ENCODE results near the gene TSHZ2. TPM values are rescaled to one million over a fixed set of nuclear protein-coding genes. Genes with fewer than 3 reads are reported as not detected.

TSHZ2 gene
- total RNA-seq, 1 experiment from 2014 or later: 0.07 TPM

- Histone ChIP-seq H3K79me2 (ENCODE audit: insufficient read depth, low read length) (no peaks in the 10 kb centered on the region), H2BK15ac (ENCODE audit: low read depth, low read length) (no peak overlapping the region), H3K4me2 (ENCODE audit: insufficient read depth, insufficient read length, low read length) (no peak overlapping the region), H3K56ac (ENCODE audit: insufficient read length, low read depth, low read length) (no peak overlapping the region), H4K91ac (ENCODE audit: insufficient read length, low read depth, low read length) (no peak overlapping the region), H2BK20ac (ENCODE audit: low read depth, low read length, poor library complexity, severe bottlenecking) (no peak overlapping the region), H4K20me1 (ENCODE audit: control insufficient read depth, insufficient read depth, insufficient read length) (no peaks in the 10 kb centered on the region), H2BK5ac (ENCODE audit: insufficient read length, low read length) (no peak overlapping the region), H3K4me1 (ENCODE audit: insufficient read depth, low read length) (peaks cover 3% of the 10 kb centered on the region; the same call in 1 of the 2 replicates), H3K27me3 (ENCODE audit: insufficient read depth, low read length) (no peaks in the 10 kb centered on the region), H2AK5ac (ENCODE audit: insufficient read length, low read length) (no peak overlapping the region), H3K4ac (ENCODE audit: low read depth, low read length) (no peak overlapping the region), H3K18ac (ENCODE audit: insufficient read length, low read depth, low read length) (no peak overlapping the region), H2BK120ac (ENCODE audit: low read depth, low read length, poor library complexity, severe bottlenecking) (no peak overlapping the region), H4K8ac (replicated peaks; ENCODE audit: insufficient read length, low read depth, low read length) (no peak overlapping the region), H4K5ac (ENCODE audit: insufficient read length, low read depth, low read length) (no peak overlapping the region), H3K23me2 (ENCODE audit: insufficient read length, low read depth, low read length, poor library complexity, severe bottlenecking) (no peaks in the 10 kb centered on the region), H2BK12ac (ENCODE audit: insufficient read length, low read depth, low read length) (no peak overlapping the region), H3K9ac (ENCODE audit: extremely low read depth, insufficient read length, low read length) (no peak overlapping the region), H3K14ac (ENCODE audit: insufficient read depth, low read length) (no peak overlapping the region), H3K9me3 (ENCODE audit: control insufficient read depth, low read depth, low read length) (no peaks in the 10 kb centered on the region), H3K27ac (ENCODE audit: insufficient read length, low read depth, low read length) (no peak overlapping the region), H3K79me1 (ENCODE audit: insufficient read depth, low read depth, low read length, poor library complexity, severe bottlenecking) (no peaks in the 10 kb centered on the region), H3K23ac (ENCODE audit: insufficient read length, low read depth, low read length) (no peak overlapping the region), H2AFZ (ENCODE audit: low read length) (no peak overlapping the region), H3T11ph (ENCODE audit: low read length) (no peak overlapping the region)
- WGBS (ENCODE audit: extremely low coverage, insufficient read length, low lambda C conversion rate): no CpG with 5 or more reads among the region's 2 CpGs
- Mint-ChIP-seq H3K4me1 (peaks cover 6 to 9% of the 10 kb centered on the region in 2 experiments; a peak in 3 of 4 replicates), H3K9me3 (no peaks in the 10 kb centered on the region), H3K27me3 (ENCODE audit: low read depth) (no peaks in the 10 kb centered on the region; the same call in 1 of the 2 replicates), H3K27ac (no peak overlapping the region), H3K4me3 (no peak overlapping the region), H3K36me3 (ENCODE audit: insufficient read depth in 1 of 3, low read depth in 3 of 3) (no peaks in the 10 kb centered on the region)
- TF ChIP-seq, protein P1, sequence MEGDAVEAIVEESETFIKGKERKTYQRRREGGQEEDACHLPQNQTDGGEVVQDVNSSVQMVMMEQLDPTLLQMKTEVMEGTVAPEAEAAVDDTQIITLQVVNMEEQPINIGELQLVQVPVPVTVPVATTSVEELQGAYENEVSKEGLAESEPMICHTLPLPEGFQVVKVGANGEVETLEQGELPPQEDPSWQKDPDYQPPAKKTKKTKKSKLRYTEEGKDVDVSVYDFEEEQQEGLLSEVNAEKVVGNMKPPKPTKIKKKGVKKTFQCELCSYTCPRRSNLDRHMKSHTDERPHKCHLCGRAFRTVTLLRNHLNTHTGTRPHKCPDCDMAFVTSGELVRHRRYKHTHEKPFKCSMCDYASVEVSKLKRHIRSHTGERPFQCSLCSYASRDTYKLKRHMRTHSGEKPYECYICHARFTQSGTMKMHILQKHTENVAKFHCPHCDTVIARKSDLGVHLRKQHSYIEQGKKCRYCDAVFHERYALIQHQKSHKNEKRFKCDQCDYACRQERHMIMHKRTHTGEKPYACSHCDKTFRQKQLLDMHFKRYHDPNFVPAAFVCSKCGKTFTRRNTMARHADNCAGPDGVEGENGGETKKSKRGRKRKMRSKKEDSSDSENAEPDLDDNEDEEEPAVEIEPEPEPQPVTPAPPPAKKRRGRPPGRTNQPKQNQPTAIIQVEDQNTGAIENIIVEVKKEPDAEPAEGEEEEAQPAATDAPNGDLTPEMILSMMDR (conservative IDR thresholded peaks at IDR 0.05): no peak
- no peak for DNase-seq
These were observed 377.6 kb downstream of the TSHZ2 start for GRCh38 chr20:53349730-53350129.

All from H9 (cell line).